Duodenal mucosa (tissue), 2 donors: ENCODE results near the gene CCND3.

Experiments used
- H3K27ac ChIP-seq: one replicate; pipeline ENCODE4 v1.7.0; 2013; ENCODE audit warnings: low read depth, low read length
- H3K27me3 ChIP-seq, 2 donors: one replicate each; pipeline ENCODE4 v1.7.0; 2013; ENCODE audit warnings: low read length in 2 of 2, control low read depth in 1 of 2; ENCODE audit not compliant: insufficient read depth in 2 of 2, control insufficient read depth in 1 of 2
- H3K36me3 ChIP-seq, 2 donors: one replicate each; pipeline ENCODE4 v1.7.0; 2013; ENCODE audit warnings: low read length in 2 of 2, control low read depth in 1 of 2; ENCODE audit not compliant: insufficient read depth in 2 of 2, control insufficient read depth in 1 of 2
- H3K4me1 ChIP-seq, 2 donors: one replicate each; pipeline ENCODE4 v1.7.0; 2013; ENCODE audit warnings: low read length in 2 of 2, control low read depth in 1 of 2; ENCODE audit not compliant: insufficient read depth in 2 of 2, control insufficient read depth in 1 of 2
- H3K4me3 ChIP-seq, 2 donors: one replicate each; pipeline ENCODE4 v1.7.0; 2013; ENCODE audit warnings: low read length in 2 of 2, low read depth in 1 of 2
- H3K9ac ChIP-seq, 2 donors: one replicate each; pipeline ENCODE4 v1.7.0; 2013; ENCODE audit warnings: low read length in 2 of 2, low read depth in 1 of 2
- H3K9me3 ChIP-seq, 2 donors: one replicate each; pipeline ENCODE4 v1.7.0; 2013; ENCODE audit warnings: low read length in 2 of 2, control low read depth in 1 of 2; ENCODE audit not compliant: control insufficient read depth in 1 of 2

The CCND3 gene

GRCh38 chr6:41927253-41927652 is 14.4 kb downstream of the CCND3 start:
- H3K4me1 ChIP-seq = peaks cover 7 to 10% of the 10 kb centered on the region in 2 donors
- no peaks in the 10 kb centered on the region for H3K27me3 ChIP-seq
- no peak overlapping the region for H3K4me3 ChIP-seq
- no peak overlapping the region for H3K27ac ChIP-seq
- H3K9me3 ChIP-seq = no peaks in the 10 kb centered on the region
- H3K9ac ChIP-seq = no peak overlapping the region
- peaks cover 41 to 56% of the 10 kb centered on the region in 2 donors for H3K36me3 ChIP-seq

- Histone ChIP-seq H3K36me3 (peaks cover 2 to 5% of the 10 kb centered on the region in 2 donors), H3K27me3 (no peaks in the 10 kb centered on the region), H3K27ac (no peak overlapping the region), H3K9me3 (no peaks in the 10 kb centered on the region), H3K4me3 (peak overlapping the region; percentile 79 to 95), H3K4me1 (peaks cover 24 to 27% of the 10 kb centered on the region in 2 donors), H3K9ac (peak overlapping the region; percentile 71 to 83)
These were observed 19.5 kb downstream of the CCND3 start for GRCh38 chr6:41922154-41922553.

- H3K27me3 ChIP-seq = no peaks in the 10 kb centered on the region
- H3K4me1 ChIP-seq = peaks cover 24 to 27% of the 10 kb centered on the region in 2 donors
- peak overlapping the region; percentile 79 to 95 for H3K4me3 ChIP-seq
- H3K9me3 ChIP-seq = no peaks in the 10 kb centered on the region
- peak overlapping the region; percentile 97 for H3K27ac ChIP-seq
- peaks cover 0 to 6% of the 10 kb centered on the region in 2 donors for H3K36me3 ChIP-seq
- H3K9ac ChIP-seq = peak overlapping the region; percentile 71 to 83
These were observed 20.0 kb downstream of the CCND3 start for GRCh38 chr6:41921712-41921998.

- H3K9me3 ChIP-seq = no peaks in the 10 kb centered on the region
- H3K9ac ChIP-seq = peak within 1 kb of the TSS; percentile 71 to 83
- H3K4me1 ChIP-seq = peaks cover 24 to 27% of the 10 kb centered on the region in 2 donors
- peak within 1 kb of the TSS; percentile 79 to 95 for H3K4me3 ChIP-seq
- H3K27ac ChIP-seq = peak within 1 kb of the TSS; percentile 97
- H3K27me3 ChIP-seq = no peaks in the 10 kb centered on the region
- peaks cover 0 to 7% of the 10 kb centered on the region in 2 donors for H3K36me3 ChIP-seq
These were observed 20.5 kb downstream of the CCND3 start, which contains the start of the genes BYSL and MED20 for GRCh38 chr6:41920921-41921711. BYSL (plus strand) TSS chr6:41921499; CDS start chr6:41921563, 64 bp downstream. MED20 (minus strand) TSS chr6:41921139; CDS start chr6:41921018, 121 bp downstream.

- Histone ChIP-seq H3K9ac (no peak overlapping the region), H3K4me3 (no peak overlapping the region), H3K27me3 (no peaks in the 10 kb centered on the region), H3K4me1 (peaks cover 20% of the 10 kb centered on the region in 2 donors), H3K36me3 (peaks cover 4 to 36% of the 10 kb centered on the region in 2 donors), H3K9me3 (no peaks in the 10 kb centered on the region), H3K27ac (no peak overlapping the region)
These were observed 24.1 kb downstream of the CCND3 start for GRCh38 chr6:41917528-41917927.

GRCh38 chr6:41914869-41915530 is 26.6 kb downstream of the CCND3 start:
- Histone ChIP-seq H3K9me3 (no peaks in the 10 kb centered on the region), H3K36me3 (peaks cover 4 to 43% of the 10 kb centered on the region in 2 donors), H3K27ac (no peak overlapping the region), H3K4me1 (peaks cover 6 to 8% of the 10 kb centered on the region in 2 donors), H3K27me3 (no peaks in the 10 kb centered on the region), H3K9ac (no peak overlapping the region), H3K4me3 (no peak overlapping the region)

GRCh38 chr6:41914343-41914742 is 27.3 kb downstream of the CCND3 start:
- Histone ChIP-seq H3K27ac (no peak overlapping the region), H3K9ac (no peak overlapping the region), H3K27me3 (no peaks in the 10 kb centered on the region), H3K9me3 (no peaks in the 10 kb centered on the region), H3K36me3 (peaks cover 6 to 46% of the 10 kb centered on the region in 2 donors), H3K4me3 (no peak overlapping the region), H3K4me1 (peaks cover 0 to 2% of the 10 kb centered on the region in 2 donors)

GRCh38 chr6:41909727-41910126 is 31.9 kb downstream of the CCND3 start:
- Histone ChIP-seq H3K4me3 (no peak overlapping the region), H3K27ac (no peak overlapping the region), H3K36me3 (peaks cover 38 to 65% of the 10 kb centered on the region in 2 donors), H3K4me1 (no peaks in the 10 kb centered on the region), H3K9me3 (no peaks in the 10 kb centered on the region), H3K27me3 (no peaks in the 10 kb centered on the region), H3K9ac (no peak overlapping the region)

GRCh38 chr6:41901882-41902519 is 39.6 kb downstream of the CCND3 start:
- no peak overlapping the region for H3K27ac ChIP-seq
- H3K36me3 ChIP-seq = peaks cover 14 to 31% of the 10 kb centered on the region in 2 donors
- H3K9ac ChIP-seq = no peak overlapping the region
- H3K4me1 ChIP-seq = no peaks in the 10 kb centered on the region
- H3K4me3 ChIP-seq = no peak overlapping the region
- no peaks in the 10 kb centered on the region for H3K9me3 ChIP-seq
- H3K27me3 ChIP-seq = no peaks in the 10 kb centered on the region

GRCh38 chr6:41900861-41901260 is 40.7 kb downstream of the CCND3 start:
- Histone ChIP-seq H3K4me3 (no peak overlapping the region), H3K36me3 (peaks cover 6 to 20% of the 10 kb centered on the region in 2 donors)

More at GRCh38 chr6:41900861-41901260, 40.7 kb downstream of the CCND3 start:
- Histone ChIP-seq H3K4me1 (peaks cover 2 to 6% of the 10 kb centered on the region in 2 donors), H3K27me3 (no peaks in the 10 kb centered on the region), H3K9me3 (no peaks in the 10 kb centered on the region), H3K27ac (no peak overlapping the region), H3K9ac (no peak overlapping the region)
